ENCODE results near the gene CSTPP1.
"Not testable (repeated sequence)": the region's sequence is repeated elsewhere in the genome, so short reads cannot be mapped to it uniquely, and the experiment has no call there.

CSTPP1 gene

DNA sequence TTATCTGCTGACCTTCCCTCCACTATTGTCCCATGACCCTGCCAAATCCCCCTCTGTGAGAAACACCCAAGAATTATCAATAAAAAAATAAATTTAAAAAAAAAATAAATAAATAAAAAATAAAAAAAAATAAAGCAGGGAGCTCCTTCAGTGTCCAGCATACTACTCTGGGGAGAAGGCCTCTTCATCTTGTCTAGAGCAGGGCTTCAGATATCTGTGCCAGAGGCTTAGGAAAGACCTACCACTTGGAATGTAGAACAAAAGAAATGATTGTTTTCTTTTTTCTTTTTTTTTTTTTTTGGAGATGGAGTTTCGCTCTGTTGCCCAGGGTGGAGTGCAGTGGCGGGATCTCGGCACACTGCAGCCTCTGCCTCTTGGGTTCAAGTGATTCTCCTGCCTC, 161.7 kb downstream of the CSTPP1 start:
- H3K4me3 ChIP-seq (ENCODE audit: low read length in 2 of 2); H3K27ac ChIP-seq (ENCODE audit: low read length); H3K36me3 ChIP-seq (ENCODE audit: control insufficient read depth in 2 of 2, insufficient read depth in 2 of 2, low read length in 2 of 2); H3K4me1 ChIP-seq (ENCODE audit: control insufficient read depth, insufficient read depth, low read length); H3K27me3 ChIP-seq (ENCODE audit: control insufficient read depth in 1 of 2, insufficient read depth in 2 of 2, low read length in 2 of 2); H3K9ac ChIP-seq (ENCODE audit: low read length in 2 of 2); H3K9me3 ChIP-seq (ENCODE audit: control insufficient read depth in 2 of 2, low read length in 2 of 2): not testable (repeated sequence)

DNA sequence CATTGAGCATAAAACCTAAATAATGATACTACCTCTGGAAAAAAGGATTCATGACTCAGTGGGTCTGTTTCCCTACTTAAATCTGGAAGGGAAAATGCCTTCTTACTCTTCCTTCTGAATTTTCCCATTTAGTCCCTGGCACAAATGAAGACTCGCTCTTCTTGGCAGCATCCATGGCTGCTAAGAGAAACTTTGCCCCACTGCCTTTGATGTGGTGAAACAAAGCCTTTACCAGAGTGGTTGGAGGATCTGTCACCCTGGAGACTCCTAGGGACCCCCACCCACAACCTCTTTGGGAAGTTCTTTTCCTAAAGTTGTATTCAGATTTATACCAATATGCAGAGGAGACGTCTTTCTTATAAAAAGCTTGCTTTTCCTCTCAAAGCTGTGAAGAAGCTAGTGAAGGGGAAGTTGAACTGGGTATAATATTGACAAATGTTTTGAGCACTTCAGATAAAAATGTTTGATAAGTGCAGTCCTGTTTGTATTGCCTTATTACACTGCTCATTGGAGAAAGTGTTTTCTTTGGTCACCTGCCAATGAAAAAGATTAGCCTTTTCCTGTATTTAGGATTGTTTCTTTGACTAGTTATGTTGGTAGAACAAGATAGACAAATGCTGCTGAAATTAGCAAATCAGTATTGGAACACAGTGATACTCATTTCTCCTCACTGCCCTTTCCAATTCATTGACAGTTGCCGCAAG, 162.8 kb downstream of the CSTPP1 start:
- H3K27ac ChIP-seq (ENCODE audit: low read length), result no peak overlapping the region
- no peaks in the 10 kb centered on the region for H3K9me3 ChIP-seq (ENCODE audit: control insufficient read depth in 2 of 2, low read length in 2 of 2)
- no peaks in the 10 kb centered on the region for H3K27me3 ChIP-seq (ENCODE audit: control insufficient read depth in 1 of 2, insufficient read depth in 2 of 2, low read length in 2 of 2)
- no peaks in the 10 kb centered on the region for H3K36me3 ChIP-seq (ENCODE audit: control insufficient read depth in 2 of 2, insufficient read depth in 2 of 2, low read length in 2 of 2)
- H3K4me1 ChIP-seq (ENCODE audit: control insufficient read depth, insufficient read depth, low read length), result no peaks in the 10 kb centered on the region
- no peak overlapping the region for H3K4me3 ChIP-seq (ENCODE audit: low read length in 2 of 2)
- H3K9ac ChIP-seq (ENCODE audit: low read length in 2 of 2), result no peak overlapping the region

DNA sequence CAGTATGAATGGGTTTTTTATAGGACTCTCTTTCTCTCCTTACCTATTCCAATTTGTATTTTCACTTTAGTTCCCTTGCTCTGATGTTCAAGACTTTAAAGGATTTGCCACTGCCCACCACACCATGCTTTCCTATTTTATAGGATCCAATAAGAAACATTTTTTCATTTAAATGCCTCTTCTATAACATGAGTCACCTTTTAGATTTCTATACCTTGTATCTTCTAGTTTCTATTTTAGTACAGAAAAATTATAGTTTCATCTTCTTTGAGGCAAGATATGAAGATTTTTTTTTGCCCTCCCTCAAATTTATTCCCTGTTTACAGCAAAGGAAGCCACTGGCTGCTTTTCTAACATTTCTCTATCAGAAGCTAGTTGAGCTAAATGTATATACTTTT, 163.4 kb downstream of the CSTPP1 start:
- Histone ChIP-seq H3K4me1 (ENCODE audit: control insufficient read depth, insufficient read depth, low read length) (no peaks in the 10 kb centered on the region), H3K4me3 (ENCODE audit: low read length in 2 of 2) (no peak overlapping the region), H3K9me3 (ENCODE audit: control insufficient read depth in 2 of 2, low read length in 2 of 2) (no peaks in the 10 kb centered on the region), H3K36me3 (ENCODE audit: control insufficient read depth in 2 of 2, insufficient read depth in 2 of 2, low read length in 2 of 2) (no peaks in the 10 kb centered on the region), H3K27me3 (ENCODE audit: control insufficient read depth in 1 of 2, insufficient read depth in 2 of 2, low read length in 2 of 2) (no peaks in the 10 kb centered on the region), H3K9ac (ENCODE audit: low read length in 2 of 2) (no peak overlapping the region), H3K27ac (ENCODE audit: low read length) (no peak overlapping the region)

DNA sequence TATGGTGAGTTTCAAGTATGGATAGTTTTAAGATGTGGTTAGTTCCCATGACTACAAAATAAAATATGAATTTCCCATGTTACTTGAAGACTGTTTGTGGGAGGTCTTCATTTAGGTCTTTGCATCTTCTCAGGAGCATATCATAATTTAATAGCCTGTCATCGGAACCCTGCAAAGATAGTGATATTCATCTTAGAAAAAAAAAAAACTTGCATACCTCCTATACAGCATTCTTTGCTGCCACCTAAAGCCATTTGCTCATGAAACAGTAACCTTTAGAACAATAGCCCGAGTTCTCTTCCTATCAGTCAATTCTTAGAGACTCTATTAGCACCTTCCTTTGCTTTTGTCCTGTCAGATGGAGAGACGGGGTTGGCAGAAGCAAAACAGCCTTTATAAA, 164.8 kb downstream of the CSTPP1 start:
- Histone ChIP-seq H3K36me3 (ENCODE audit: control insufficient read depth in 2 of 2, insufficient read depth in 2 of 2, low read length in 2 of 2) (no peaks in the 10 kb centered on the region), H3K9me3 (ENCODE audit: control insufficient read depth in 2 of 2, low read length in 2 of 2) (no peaks in the 10 kb centered on the region)

DNA sequence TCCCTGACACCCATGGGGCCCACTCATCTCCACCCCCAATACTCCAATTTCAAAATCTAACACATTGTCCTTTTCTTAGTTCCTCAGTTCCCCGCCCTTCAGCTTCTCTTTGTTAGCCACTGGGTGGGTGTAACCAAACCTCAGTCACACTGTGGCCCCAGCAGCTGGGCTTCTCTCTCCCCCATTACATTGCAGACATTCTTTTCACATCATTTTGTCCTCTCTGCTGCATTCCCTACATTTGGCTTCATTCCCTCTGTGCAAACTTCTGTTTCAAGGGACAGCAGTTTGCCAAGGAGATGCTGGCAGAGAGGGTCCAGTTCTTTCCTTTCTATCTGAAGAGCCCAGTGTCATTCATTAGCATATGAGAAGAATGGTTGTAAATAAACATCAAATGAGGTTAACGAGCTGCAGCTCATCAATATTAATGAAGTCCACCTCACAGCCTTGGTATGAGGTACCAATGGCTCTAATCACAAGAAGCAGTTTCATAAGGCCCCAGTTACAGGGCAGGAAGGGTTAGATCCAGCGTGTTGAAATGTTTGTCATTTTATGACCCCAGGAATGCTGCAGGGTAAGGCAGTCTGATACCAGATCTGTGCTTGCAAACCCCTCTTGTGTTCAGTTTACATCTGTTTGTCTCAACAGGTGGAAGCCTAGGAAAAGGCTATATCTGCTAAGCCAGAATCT, 167.8 kb downstream of the CSTPP1 start:
- Histone ChIP-seq H3K9ac (ENCODE audit: low read length in 2 of 2) (no peak overlapping the region), H3K4me1 (ENCODE audit: control insufficient read depth, insufficient read depth, low read length) (peaks cover 8% of the 10 kb centered on the region), H3K27me3 (ENCODE audit: control insufficient read depth in 1 of 2, insufficient read depth in 2 of 2, low read length in 2 of 2) (no peaks in the 10 kb centered on the region), H3K9me3 (ENCODE audit: control insufficient read depth in 2 of 2, low read length in 2 of 2) (no peaks in the 10 kb centered on the region), H3K4me3 (ENCODE audit: low read length in 2 of 2) (no peak overlapping the region), H3K27ac (ENCODE audit: low read length) (no peak overlapping the region), H3K36me3 (ENCODE audit: control insufficient read depth in 2 of 2, insufficient read depth in 2 of 2, low read length in 2 of 2) (no peaks in the 10 kb centered on the region)

More for the DNA sequence above, 164.8 kb downstream of the CSTPP1 start:
- H3K4me1 ChIP-seq (ENCODE audit: control insufficient read depth, insufficient read depth, low read length), result peaks cover 2% of the 10 kb centered on the region
- H3K4me3 ChIP-seq (ENCODE audit: low read length in 2 of 2), result no peak overlapping the region
- no peaks in the 10 kb centered on the region for H3K27me3 ChIP-seq (ENCODE audit: control insufficient read depth in 1 of 2, insufficient read depth in 2 of 2, low read length in 2 of 2)
- no peak overlapping the region for H3K9ac ChIP-seq (ENCODE audit: low read length in 2 of 2)
- H3K27ac ChIP-seq (ENCODE audit: low read length), result no peak overlapping the region

DNA sequence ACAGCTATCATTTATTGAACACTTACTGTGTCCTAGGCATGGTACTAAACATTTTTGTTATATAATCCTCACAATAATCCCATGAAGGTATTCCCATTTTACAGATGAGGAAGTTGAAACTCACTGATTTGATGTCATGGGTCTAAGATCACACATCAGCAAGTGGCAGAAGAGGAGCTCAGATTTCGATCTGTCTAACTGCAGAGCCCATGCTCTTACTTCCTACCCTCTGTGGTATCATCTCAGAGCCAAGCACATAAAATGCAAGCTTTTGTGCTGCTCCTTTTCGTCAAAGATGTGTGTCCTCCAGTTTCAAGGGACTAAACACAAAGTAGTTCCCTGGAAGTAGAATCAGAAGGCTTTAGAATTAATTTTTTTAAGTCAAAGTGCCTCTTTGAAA, 169.0 kb downstream of the CSTPP1 start:
- peaks cover 8% of the 10 kb centered on the region for H3K4me1 ChIP-seq (ENCODE audit: control insufficient read depth, insufficient read depth, low read length)
- H3K9me3 ChIP-seq (ENCODE audit: control insufficient read depth in 2 of 2, low read length in 2 of 2), result no peaks in the 10 kb centered on the region
- H3K4me3 ChIP-seq (ENCODE audit: low read length in 2 of 2), result no peak overlapping the region
- H3K36me3 ChIP-seq (ENCODE audit: control insufficient read depth in 2 of 2, insufficient read depth in 2 of 2, low read length in 2 of 2), result no peaks in the 10 kb centered on the region
- H3K27me3 ChIP-seq (ENCODE audit: control insufficient read depth in 1 of 2, insufficient read depth in 2 of 2, low read length in 2 of 2), result no peaks in the 10 kb centered on the region
- no peak overlapping the region for H3K9ac ChIP-seq (ENCODE audit: low read length in 2 of 2)
- H3K27ac ChIP-seq (ENCODE audit: low read length), result no peak overlapping the region

DNA sequence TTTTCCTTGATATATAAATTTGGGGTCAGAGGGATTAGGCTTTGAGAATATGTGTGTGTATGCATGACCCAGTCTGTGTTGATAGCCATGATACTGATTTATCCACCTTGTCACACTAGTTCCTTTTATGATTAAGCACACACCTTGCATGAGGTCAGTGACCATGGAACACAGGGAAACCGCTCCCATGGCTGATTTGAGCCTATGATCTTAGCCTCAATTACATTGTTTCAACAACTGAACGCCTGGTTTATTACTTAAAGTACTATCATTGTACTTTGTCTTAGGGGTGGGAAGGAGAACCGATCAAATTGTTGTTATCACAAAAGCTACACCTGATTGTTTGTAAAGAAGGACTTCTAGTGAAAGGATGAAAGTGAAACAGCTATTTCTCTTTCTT, 169.4 kb downstream of the CSTPP1 start:
- Histone ChIP-seq H3K4me1 (ENCODE audit: control insufficient read depth, insufficient read depth, low read length) (peaks cover 8% of the 10 kb centered on the region), H3K27me3 (ENCODE audit: control insufficient read depth in 1 of 2, insufficient read depth in 2 of 2, low read length in 2 of 2) (no peaks in the 10 kb centered on the region)

DNA sequence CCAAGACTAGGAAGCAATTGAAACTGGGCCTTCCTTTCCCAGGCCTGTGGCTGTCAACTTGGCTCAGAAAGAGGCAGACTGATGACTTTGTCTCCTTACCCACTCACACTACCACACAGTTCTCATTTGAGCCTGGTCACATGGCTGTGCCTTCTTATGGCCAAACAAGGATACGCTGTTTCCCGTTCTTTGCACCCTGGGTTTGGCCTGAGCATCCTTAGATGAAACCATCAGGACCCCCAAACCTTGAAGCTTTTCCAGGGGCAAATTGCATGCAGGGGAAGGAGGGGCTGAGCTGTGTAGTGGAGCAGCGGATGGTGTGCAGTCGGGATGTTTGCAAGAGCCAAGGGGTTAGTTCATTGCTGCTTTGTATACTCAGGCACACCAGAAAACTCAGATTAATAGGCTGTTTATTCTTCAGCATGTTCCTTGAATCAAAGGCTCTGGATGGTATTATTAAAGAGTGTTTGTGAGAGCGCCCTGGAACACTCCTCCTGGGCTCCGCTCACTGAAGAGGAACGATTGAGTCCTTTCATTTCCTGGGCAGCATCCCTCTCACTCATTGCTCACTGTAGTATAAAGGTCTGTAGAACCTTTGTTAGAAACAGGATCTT, 170.3 kb downstream of the CSTPP1 start:
- no peak overlapping the region for H3K9ac ChIP-seq (ENCODE audit: low read length in 2 of 2)
- no peak overlapping the region for H3K27ac ChIP-seq (ENCODE audit: low read length)
- H3K9me3 ChIP-seq (ENCODE audit: control insufficient read depth in 2 of 2, low read length in 2 of 2), result no peaks in the 10 kb centered on the region
- H3K36me3 ChIP-seq (ENCODE audit: control insufficient read depth in 2 of 2, insufficient read depth in 2 of 2, low read length in 2 of 2), result no peaks in the 10 kb centered on the region
- no peaks in the 10 kb centered on the region for H3K27me3 ChIP-seq (ENCODE audit: control insufficient read depth in 1 of 2, insufficient read depth in 2 of 2, low read length in 2 of 2)
- peaks cover 8% of the 10 kb centered on the region for H3K4me1 ChIP-seq (ENCODE audit: control insufficient read depth, insufficient read depth, low read length)
- peak overlapping the region in 1 of 2 donors; percentile 52 for H3K4me3 ChIP-seq (ENCODE audit: low read length in 2 of 2)

More for the DNA sequence above, 169.4 kb downstream of the CSTPP1 start:
- Histone ChIP-seq H3K27ac (ENCODE audit: low read length) (no peak overlapping the region), H3K9me3 (ENCODE audit: control insufficient read depth in 2 of 2, low read length in 2 of 2) (no peaks in the 10 kb centered on the region), H3K4me3 (ENCODE audit: low read length in 2 of 2) (no peak overlapping the region), H3K36me3 (ENCODE audit: control insufficient read depth in 2 of 2, insufficient read depth in 2 of 2, low read length in 2 of 2) (no peaks in the 10 kb centered on the region), H3K9ac (ENCODE audit: low read length in 2 of 2) (no peak overlapping the region)

DNA sequence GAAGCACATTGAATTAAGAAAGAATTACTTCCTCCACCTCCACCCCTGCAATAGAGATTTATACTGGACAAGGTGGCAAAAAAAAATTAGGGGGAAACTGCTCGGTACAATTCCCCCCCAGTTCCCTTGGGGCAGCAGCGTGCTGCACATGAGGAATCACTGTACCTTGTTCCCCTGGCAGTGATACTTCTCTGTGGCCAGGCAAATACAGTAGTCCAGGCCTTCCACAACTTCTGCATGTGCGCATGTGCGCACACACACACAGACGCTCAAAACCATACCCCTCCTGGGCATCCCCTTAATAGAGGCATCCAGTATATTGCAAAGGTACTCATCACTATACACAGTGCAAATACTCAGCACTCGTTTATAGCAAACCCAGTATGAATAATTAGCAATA, 171.2 kb downstream of the CSTPP1 start:
- Histone ChIP-seq H3K4me3 (ENCODE audit: low read length in 2 of 2) (no peak overlapping the region), H3K9ac (ENCODE audit: low read length in 2 of 2) (no peak overlapping the region)

DNA sequence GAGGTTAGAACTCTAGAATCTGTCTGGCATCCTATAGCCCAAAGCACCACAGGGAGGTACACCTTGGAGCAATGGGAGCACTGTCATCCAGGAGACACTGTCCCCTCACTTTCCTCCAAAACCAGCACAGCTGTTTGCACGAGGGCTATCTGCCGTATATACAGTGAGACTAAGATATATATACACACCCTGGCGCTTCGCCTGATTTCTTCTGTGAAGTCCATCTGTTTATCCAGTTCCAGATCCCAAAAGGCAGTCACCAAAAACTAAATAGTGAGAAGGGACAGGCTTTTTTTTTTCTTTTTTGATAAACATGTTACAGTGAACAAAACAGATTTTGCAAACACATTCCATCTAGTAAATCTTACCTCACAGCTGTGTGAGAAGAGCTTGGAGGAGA, 171.7 kb downstream of the CSTPP1 start:
- Histone ChIP-seq H3K4me1 (ENCODE audit: control insufficient read depth, insufficient read depth, low read length) (peaks cover 8% of the 10 kb centered on the region), H3K36me3 (ENCODE audit: control insufficient read depth in 2 of 2, insufficient read depth in 2 of 2, low read length in 2 of 2) (no peaks in the 10 kb centered on the region), H3K4me3 (ENCODE audit: low read length in 2 of 2) (no peak overlapping the region), H3K9me3 (ENCODE audit: control insufficient read depth in 2 of 2, low read length in 2 of 2) (no peaks in the 10 kb centered on the region), H3K9ac (ENCODE audit: low read length in 2 of 2) (no peak overlapping the region), H3K27ac (ENCODE audit: low read length) (no peak overlapping the region), H3K27me3 (ENCODE audit: control insufficient read depth in 1 of 2, insufficient read depth in 2 of 2, low read length in 2 of 2) (no peaks in the 10 kb centered on the region)

More for the DNA sequence above, 171.2 kb downstream of the CSTPP1 start:
- H3K36me3 ChIP-seq (ENCODE audit: control insufficient read depth in 2 of 2, insufficient read depth in 2 of 2, low read length in 2 of 2), result no peaks in the 10 kb centered on the region
- no peaks in the 10 kb centered on the region for H3K9me3 ChIP-seq (ENCODE audit: control insufficient read depth in 2 of 2, low read length in 2 of 2)
- H3K27ac ChIP-seq (ENCODE audit: low read length), result no peak overlapping the region
- no peaks in the 10 kb centered on the region for H3K27me3 ChIP-seq (ENCODE audit: control insufficient read depth in 1 of 2, insufficient read depth in 2 of 2, low read length in 2 of 2)
- peaks cover 8% of the 10 kb centered on the region for H3K4me1 ChIP-seq (ENCODE audit: control insufficient read depth, insufficient read depth, low read length)
